Lower leg skin (tissue), 3 donors: ENCODE data around the gene CEP170.
"Not testable (repeated sequence)": the region's sequence is repeated elsewhere in the genome, so short reads cannot be mapped to it uniquely, and the experiment has no call there.

ENCODE experiments used
- CTCF ChIP-seq, 3 donors: fragments of 450-650 bp; IDR thresholded peaks; one replicate each; pipeline ENCODE4 v1.5.1; 2016; ENCODE audit warnings: antibody characterized with exemption in 3 of 3, mild to moderate bottlenecking in 3 of 3, moderate library complexity in 2 of 3
- POLR2A ChIP-seq, 2 donors: fragments of 450-650 bp; IDR thresholded peaks; one replicate each; pipeline ENCODE4 v1.6.1; 2016 to 2017; ENCODE audit warnings: antibody characterized with exemption in 2 of 2, mild to moderate bottlenecking in 1 of 2, moderate library complexity in 1 of 2

GRCh38 chr1:243116187-243116586, 138.9 kb downstream of the CEP170 start:
- not testable (repeated sequence) for TF ChIP-seq CTCF, POLR2A (IDR thresholded peaks at IDR 0.05)
